Neural crest cell (in vitro differentiated cells): ENCODE data around the gene CEACAM16. TPM values are rescaled to one million over a fixed set of nuclear protein-coding genes. Genes with fewer than 3 reads are reported as not detected.
A peak's percentile ranks its signal among the peaks of the same experiment; 100 is the strongest.

Experiments used
- DNase-seq: peaks from one replicate; pipeline ENCODE4 v3.0.0; 2021; ENCODE audit warnings: low read depth, mixed read lengths, low spot score
- H3K27ac Mint-ChIP-seq: one replicate; pipeline ENCODE4 v1.8.0; 2021; ENCODE audit warnings: mild to moderate bottlenecking, mixed read lengths; ENCODE audit not compliant: unreplicated experiment
- H3K27me3 Mint-ChIP-seq: 2 replicates; pipeline ENCODE4 v1.8.0; 2021; ENCODE audit warnings: low read depth, mild to moderate bottlenecking, mixed read lengths
- H3K36me3 Mint-ChIP-seq: 2 replicates; pipeline ENCODE4 v1.8.0; 2021; ENCODE audit warnings: low read depth, mild to moderate bottlenecking, mixed read lengths
- H3K4me1 Mint-ChIP-seq: 2 replicates; pipeline ENCODE4 v1.8.0; 2021; ENCODE audit warnings: mixed read lengths
- H3K4me3 Mint-ChIP-seq: one replicate; pipeline ENCODE4 v1.8.0; 2021; ENCODE audit warnings: mild to moderate bottlenecking, mixed read lengths
- H3K9me3 Mint-ChIP-seq: 2 replicates; pipeline ENCODE4 v1.8.0; 2021; ENCODE audit warnings: mixed read lengths
- CTCF ChIP-seq: fragments of 200-600 bp; sonication (generic); conservative IDR thresholded peaks from 2 replicates; pipeline ENCODE4 v1.5.0; 2021; ENCODE audit warnings: antibody characterized with exemption, mild to moderate bottlenecking
- total RNA-seq: library from RNA; stranded (reverse); gene quantifications from 2 replicates; pipeline ENCODE4 v1.2.1, GENCODE V29; 2021

The CEACAM16 gene
- total RNA-seq, 1 donor from 2014 or later, result not detected

- H3K4me1 Mint-ChIP-seq, result peaks cover 5% of the 10 kb centered on the region
- no peak overlapping the region for H3K27ac Mint-ChIP-seq
- no peaks in the 10 kb centered on the region for H3K9me3 Mint-ChIP-seq
- no peaks in the 10 kb centered on the region for H3K36me3 Mint-ChIP-seq
- H3K4me3 Mint-ChIP-seq, result no peak overlapping the region
- TF ChIP-seq CTCF, result peak; percentile 95
- H3K27me3 Mint-ChIP-seq, result no peaks in the 10 kb centered on the region
- peak; percentile 84 for DNase-seq
Observed at GRCh38 chr19:44689290-44690130, 9.4 kb upstream of the CEACAM16 start.

GRCh38 chr19:44690131-44690440, 8.9 kb upstream of the CEACAM16 start:
- DNase-seq, result no peak
- TF ChIP-seq CTCF, result no peak
- peaks cover 2% of the 10 kb centered on the region for H3K4me1 Mint-ChIP-seq
- H3K9me3 Mint-ChIP-seq, result no peaks in the 10 kb centered on the region
- no peak overlapping the region for H3K27ac Mint-ChIP-seq
- H3K36me3 Mint-ChIP-seq, result no peaks in the 10 kb centered on the region
- no peak overlapping the region for H3K4me3 Mint-ChIP-seq
- H3K27me3 Mint-ChIP-seq, result no peaks in the 10 kb centered on the region

GRCh38 chr19:44692379-44692721, 6.6 kb upstream of the CEACAM16 start:
- TF ChIP-seq CTCF, result no peak
- Mint-ChIP-seq H3K27me3 (peaks cover 4% of the 10 kb centered on the region), H3K4me3 (no peak overlapping the region), H3K27ac (no peak overlapping the region), H3K36me3 (no peaks in the 10 kb centered on the region), H3K4me1 (no peaks in the 10 kb centered on the region), H3K9me3 (no peaks in the 10 kb centered on the region)
- no peak for DNase-seq

GRCh38 chr19:44694184-44694579, 4.8 kb upstream of the CEACAM16 start:
- TF ChIP-seq CTCF, result peak; percentile 31
- H3K36me3 Mint-ChIP-seq, result no peaks in the 10 kb centered on the region
- H3K27ac Mint-ChIP-seq, result no peak overlapping the region
- no peak overlapping the region for H3K4me3 Mint-ChIP-seq
- H3K4me1 Mint-ChIP-seq, result no peaks in the 10 kb centered on the region
- H3K27me3 Mint-ChIP-seq, result peaks cover 4% of the 10 kb centered on the region
- no peak for DNase-seq
- no peaks in the 10 kb centered on the region for H3K9me3 Mint-ChIP-seq

- no peak for TF ChIP-seq CTCF
- no peak overlapping the region for H3K4me3 Mint-ChIP-seq
- DNase-seq, result no peak
- H3K9me3 Mint-ChIP-seq, result no peaks in the 10 kb centered on the region
- peaks cover 4% of the 10 kb centered on the region for H3K27me3 Mint-ChIP-seq
- no peaks in the 10 kb centered on the region for H3K4me1 Mint-ChIP-seq
- H3K36me3 Mint-ChIP-seq, result no peaks in the 10 kb centered on the region
- no peak overlapping the region for H3K27ac Mint-ChIP-seq
Observed at GRCh38 chr19:44696939-44697669, 1.8 kb upstream of the CEACAM16 start.
